ENCODE results near the gene LRP10.
A peak's percentile ranks its signal among the peaks of the same experiment; 100 is the strongest.

Gene LRP10

GRCh38 chr14:22843123-22843925 lies 28.2 kb upstream of the LRP10 start:
- Histone ChIP-seq H2AK5ac (ENCODE audit: low read length, severe bottlenecking) (no peak overlapping the region), H2AFZ (ENCODE audit: low read depth, low read length) (no peak overlapping the region), H4K8ac (ENCODE audit: low read length) (no peak overlapping the region), H2BK120ac (ENCODE audit: low read depth, low read length) (no peak overlapping the region), H3K4ac (ENCODE audit: low read depth in 1 of 2, low read length in 2 of 2) (no peak overlapping the region), H2BK5ac (ENCODE audit: low read depth, low read length, poor library complexity, severe bottlenecking) (no peak overlapping the region), H3K79me1 (replicated peaks; ENCODE audit: low read length, poor library complexity, severe bottlenecking) (peaks cover 28% of the 10 kb centered on the region), H3K36me3 (ENCODE audit: control insufficient read depth in 1 of 2, insufficient read depth in 2 of 2, low read depth in 1 of 2, low read length in 2 of 2) (peaks cover 78 to 84% of the 10 kb centered on the region in 2 experiments), H2BK12ac (ENCODE audit: low read length in 2 of 2) (no peak overlapping the region), H3K27ac (ENCODE audit: low read length, poor library complexity, severe bottlenecking) (no peak overlapping the region), H3K23ac (ENCODE audit: low read length in 2 of 2) (no peak overlapping the region), H3K9ac (ENCODE audit: low read length) (peak overlapping the region; percentile 100), H2BK15ac (ENCODE audit: low read depth, poor library complexity, severe bottlenecking) (no peak overlapping the region), H3K4me3 (ENCODE audit: insufficient read depth in 1 of 2, low read depth in 1 of 2, low read length in 2 of 2) (peak overlapping the region in 1 of 2 experiments; percentile 39), H3K4me2 (ENCODE audit: low read length, poor library complexity, severe bottlenecking) (no peak overlapping the region), H4K91ac (ENCODE audit: low read length) (no peak overlapping the region), H3K27me3 (ENCODE audit: control insufficient read depth in 1 of 2, insufficient read depth in 1 of 2, low read length in 2 of 2) (no peaks in the 10 kb centered on the region), H3K4me1 (ENCODE audit: control insufficient read depth, insufficient read depth, low read depth, low read length) (peaks cover 42% of the 10 kb centered on the region), H3K14ac (ENCODE audit: low read length in 2 of 2) (no peak overlapping the region), H3K9me3 (ENCODE audit: control insufficient read depth, low read length) (no peaks in the 10 kb centered on the region), H3K18ac (ENCODE audit: low read depth in 1 of 2, low read length in 2 of 2) (no peak overlapping the region)
- 94% methylated on average over 20 of the region's 21 CpGs for whole genome bisulfite sequencing
- DNase-seq, result no peak

- H2BK15ac ChIP-seq (ENCODE audit: low read depth, poor library complexity, severe bottlenecking), result no peak overlapping the region
- H3K9me3 ChIP-seq (ENCODE audit: control insufficient read depth, low read length), result no peaks in the 10 kb centered on the region
- H3K4me2 ChIP-seq (ENCODE audit: low read length, poor library complexity, severe bottlenecking), result no peak overlapping the region
- no peak overlapping the region for H3K27ac ChIP-seq (ENCODE audit: low read length, poor library complexity, severe bottlenecking)
- 94% methylated on average over 22 of the region's 22 CpGs for WGBS
- no peak overlapping the region for H2AFZ ChIP-seq (ENCODE audit: low read depth, low read length)
- no peak overlapping the region for H2AK5ac ChIP-seq (ENCODE audit: low read length, severe bottlenecking)
- DNase-seq, result no peak
- H4K8ac ChIP-seq (ENCODE audit: low read length), result no peak overlapping the region
- no peak overlapping the region for H3K4ac ChIP-seq (ENCODE audit: low read depth in 1 of 2, low read length in 2 of 2)
- H2BK5ac ChIP-seq (ENCODE audit: low read depth, low read length, poor library complexity, severe bottlenecking), result no peak overlapping the region
- no peak overlapping the region for H2BK120ac ChIP-seq (ENCODE audit: low read depth, low read length)
- no peak overlapping the region for H3K18ac ChIP-seq (ENCODE audit: low read depth in 1 of 2, low read length in 2 of 2)
- H2BK12ac ChIP-seq (ENCODE audit: low read length in 2 of 2), result no peak overlapping the region
- H3K9ac ChIP-seq (ENCODE audit: low read length), result peak overlapping the region; percentile 100
- peaks cover 43% of the 10 kb centered on the region for H3K4me1 ChIP-seq (ENCODE audit: control insufficient read depth, insufficient read depth, low read depth, low read length)
- H3K27me3 ChIP-seq (ENCODE audit: control insufficient read depth in 1 of 2, insufficient read depth in 1 of 2, low read length in 2 of 2), result no peaks in the 10 kb centered on the region
- no peak overlapping the region for H3K14ac ChIP-seq (ENCODE audit: low read length in 2 of 2)
- no peak overlapping the region for H3K4me3 ChIP-seq (ENCODE audit: insufficient read depth in 1 of 2, low read depth in 1 of 2, low read length in 2 of 2)
- H4K91ac ChIP-seq (ENCODE audit: low read length), result no peak overlapping the region
- peaks cover 28% of the 10 kb centered on the region for H3K79me1 ChIP-seq (replicated peaks; ENCODE audit: low read length, poor library complexity, severe bottlenecking)
- no peak overlapping the region for H3K23ac ChIP-seq (ENCODE audit: low read length in 2 of 2)
- peaks cover 78% of the 10 kb centered on the region in 2 experiments for H3K36me3 ChIP-seq (ENCODE audit: control insufficient read depth in 1 of 2, insufficient read depth in 2 of 2, low read depth in 1 of 2, low read length in 2 of 2)
These were observed 27.1 kb upstream of the LRP10 start for GRCh38 chr14:22844221-22845102.

- H3K27ac ChIP-seq (ENCODE audit: low read length, poor library complexity, severe bottlenecking), result no peak overlapping the region
- H3K4ac ChIP-seq (ENCODE audit: low read depth in 1 of 2, low read length in 2 of 2), result no peak overlapping the region
- no peak overlapping the region for H3K18ac ChIP-seq (ENCODE audit: low read depth in 1 of 2, low read length in 2 of 2)
- H3K14ac ChIP-seq (ENCODE audit: low read length in 2 of 2), result no peak overlapping the region
- H4K91ac ChIP-seq (ENCODE audit: low read length), result no peak overlapping the region
- no peak overlapping the region for H3K4me2 ChIP-seq (ENCODE audit: low read length, poor library complexity, severe bottlenecking)
- no peak overlapping the region for H2BK5ac ChIP-seq (ENCODE audit: low read depth, low read length, poor library complexity, severe bottlenecking)
- no peak overlapping the region for H2BK120ac ChIP-seq (ENCODE audit: low read depth, low read length)
- DNase-seq, result no peak
- no peak overlapping the region for H2AK5ac ChIP-seq (ENCODE audit: low read length, severe bottlenecking)
- H3K27me3 ChIP-seq (ENCODE audit: control insufficient read depth in 1 of 2, insufficient read depth in 1 of 2, low read length in 2 of 2), result no peaks in the 10 kb centered on the region
- no peaks in the 10 kb centered on the region for H3K9me3 ChIP-seq (ENCODE audit: control insufficient read depth, low read length)
- no peak overlapping the region for H4K8ac ChIP-seq (ENCODE audit: low read length)
- peaks cover 43% of the 10 kb centered on the region for H3K4me1 ChIP-seq (ENCODE audit: control insufficient read depth, insufficient read depth, low read depth, low read length)
- H2AFZ ChIP-seq (ENCODE audit: low read depth, low read length), result no peak overlapping the region
- H2BK12ac ChIP-seq (ENCODE audit: low read length in 2 of 2), result no peak overlapping the region
- H3K36me3 ChIP-seq (ENCODE audit: control insufficient read depth in 1 of 2, insufficient read depth in 2 of 2, low read depth in 1 of 2, low read length in 2 of 2), result peaks cover 72 to 76% of the 10 kb centered on the region in 2 experiments
- no peak overlapping the region for H2BK15ac ChIP-seq (ENCODE audit: low read depth, poor library complexity, severe bottlenecking)
- H3K79me1 ChIP-seq (replicated peaks; ENCODE audit: low read length, poor library complexity, severe bottlenecking), result peaks cover 28% of the 10 kb centered on the region
- H3K9ac ChIP-seq (ENCODE audit: low read length), result peak overlapping the region; percentile 100
- 98% methylated on average over 8 of the region's 9 CpGs for WGBS
- H3K23ac ChIP-seq (ENCODE audit: low read length in 2 of 2), result no peak overlapping the region
- no peak overlapping the region for H3K4me3 ChIP-seq (ENCODE audit: insufficient read depth in 1 of 2, low read depth in 1 of 2, low read length in 2 of 2)
These were observed 26.5 kb upstream of the LRP10 start for GRCh38 chr14:22845103-22845394.
